GM18873 (cell line): ENCODE data around the gene CDH23.

Source experiments
- ATAC-seq: cut with Tn5 transposase; IDR thresholded peaks from one replicate; pipeline ENCODE4 v1.9.1; 2021; ENCODE audit warnings: mild to moderate bottlenecking, moderate library complexity, moderate number of reproducible peaks; ENCODE audit not compliant: unreplicated experiment, low FRiP score

The CDH23 gene

GRCh38 chr10:71390921-71391690 is 5.6 kb upstream of the CDH23 start:
- ATAC-seq: no peak

DNA sequence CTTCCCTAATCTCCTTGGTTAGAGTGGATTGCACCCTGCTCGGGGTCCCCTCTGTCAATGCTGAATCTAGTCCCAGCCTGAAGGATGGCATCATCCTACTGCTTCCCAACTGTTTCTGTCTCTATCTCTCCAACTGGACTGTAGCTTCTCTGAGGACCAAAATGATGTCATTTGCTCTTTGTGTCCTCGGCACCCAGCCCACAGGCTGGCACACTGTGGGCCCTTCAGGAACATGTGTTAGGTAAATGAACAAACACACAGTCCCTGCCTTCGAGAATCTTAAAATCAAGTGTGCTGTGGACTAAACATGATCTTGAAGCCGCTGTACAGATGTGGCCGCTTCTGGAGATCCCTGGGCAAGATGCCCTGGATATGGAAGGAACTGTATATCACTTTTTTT is 5.0 kb upstream of the CDH23 start:
- no peak for ATAC-seq

DNA sequence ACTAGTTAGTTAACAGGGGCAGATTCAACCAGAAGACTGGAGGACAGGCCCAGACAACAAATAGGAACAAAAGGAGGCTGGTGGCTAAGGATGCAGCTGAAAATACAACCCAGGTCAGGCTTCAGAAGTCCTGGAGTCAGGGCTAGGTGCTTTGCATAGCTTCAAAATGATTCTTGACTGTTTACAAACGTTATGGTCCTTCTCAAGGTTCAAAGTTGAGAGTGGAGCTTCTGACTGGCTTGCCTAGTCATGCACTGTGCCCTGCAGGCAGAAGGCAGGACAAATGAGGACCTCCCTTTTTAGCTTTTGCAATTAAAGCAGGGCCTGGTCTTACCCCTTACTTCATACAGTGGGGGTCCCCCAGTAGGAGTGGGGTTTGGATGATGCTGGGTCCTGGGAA is 4.4 kb upstream of the CDH23 start:
- no peak for ATAC-seq

- no peak for ATAC-seq
These were observed 3.6 kb upstream of the CDH23 start for GRCh38 chr10:71392791-71393781.

- no peak for ATAC-seq
These were observed 2.8 kb upstream of the CDH23 start for GRCh38 chr10:71393841-71394475.

- ATAC-seq: no peak
These were observed 1.7 kb upstream of the CDH23 start for GRCh38 chr10:71394926-71395562.

- ATAC-seq: no peak
These were observed 1.1 kb upstream of the CDH23 start for GRCh38 chr10:71395621-71396020.

DNA sequence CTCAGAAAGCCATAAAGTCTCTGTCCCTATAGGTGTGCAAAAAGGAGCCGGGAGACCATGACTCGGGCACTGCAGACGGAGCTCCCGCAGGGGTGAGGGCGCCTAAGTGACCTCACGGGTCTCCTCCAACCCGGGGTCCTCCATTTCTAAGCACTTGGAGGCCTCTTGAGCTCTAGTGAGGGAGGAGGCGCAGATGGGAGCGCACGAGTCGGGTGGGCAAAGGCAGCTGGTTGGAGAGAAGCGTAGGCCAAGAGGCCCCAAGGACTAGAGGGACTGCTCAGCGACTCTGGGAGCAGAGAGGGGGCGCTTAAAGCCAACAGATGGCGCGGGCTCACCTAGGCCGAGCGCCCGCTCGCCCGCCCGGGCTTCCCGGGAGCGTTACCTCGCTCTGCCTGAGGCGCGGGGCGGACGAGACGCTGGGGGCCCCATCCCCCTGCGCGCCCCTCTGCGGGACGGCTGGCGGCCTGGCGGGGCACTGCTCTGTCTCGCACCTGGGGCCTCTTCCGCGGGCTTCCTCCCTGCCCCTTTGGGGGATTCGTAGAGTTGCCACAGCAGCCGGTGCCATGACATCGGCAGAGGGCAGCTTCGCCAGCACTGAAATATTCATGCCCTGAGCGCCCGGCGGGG is 523 bp upstream of the CDH23 start:
- no peak for ATAC-seq

DNA sequence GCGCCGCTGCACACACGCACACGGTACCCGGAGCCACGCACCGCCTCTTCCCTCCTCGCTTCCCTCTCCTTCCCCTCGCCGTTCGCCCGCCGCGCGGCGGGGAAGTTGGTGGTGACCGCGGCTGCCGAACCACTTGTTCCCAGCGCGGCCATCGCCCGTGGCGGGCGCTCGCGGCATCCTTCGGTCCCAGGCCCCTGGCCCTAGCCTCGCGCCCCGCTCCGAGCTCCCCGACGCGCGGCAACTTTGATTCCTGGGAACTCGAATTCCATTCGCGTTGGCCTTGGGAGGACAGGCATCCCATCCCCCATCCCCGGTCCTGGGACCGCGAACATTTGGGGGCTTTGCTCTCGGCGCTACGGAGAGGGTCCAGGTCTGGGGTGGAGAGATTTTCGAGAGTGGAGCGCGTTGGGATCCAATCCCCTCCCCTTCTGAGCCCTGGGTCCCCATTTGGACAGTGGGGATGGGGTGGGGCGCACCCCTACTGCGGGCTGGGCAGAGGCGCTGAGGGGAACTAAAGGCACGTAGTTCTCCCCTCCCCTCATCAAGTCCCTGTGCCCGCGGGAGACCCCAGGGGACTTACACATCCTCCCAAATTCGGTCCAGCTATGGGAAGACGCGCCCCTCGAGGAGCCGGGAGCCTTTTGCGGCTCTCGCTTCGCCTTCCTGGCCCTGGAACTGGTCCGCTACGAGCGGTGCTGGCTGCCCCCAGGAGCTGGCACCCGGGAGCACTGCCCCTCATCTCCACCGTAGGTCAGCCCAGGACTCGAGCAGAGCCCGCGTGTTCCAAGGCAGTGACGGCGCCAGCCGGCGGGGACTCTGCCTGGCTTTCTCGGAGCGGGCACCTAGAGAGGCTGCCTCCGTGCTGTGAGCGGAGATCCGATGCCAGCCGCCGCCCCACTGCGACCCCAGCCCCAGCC is 834 bp downstream of the CDH23 start:
- no peak for ATAC-seq

- ATAC-seq: no peak
These were observed 2.3 kb downstream of the CDH23 start for GRCh38 chr10:71398976-71399375.

DNA sequence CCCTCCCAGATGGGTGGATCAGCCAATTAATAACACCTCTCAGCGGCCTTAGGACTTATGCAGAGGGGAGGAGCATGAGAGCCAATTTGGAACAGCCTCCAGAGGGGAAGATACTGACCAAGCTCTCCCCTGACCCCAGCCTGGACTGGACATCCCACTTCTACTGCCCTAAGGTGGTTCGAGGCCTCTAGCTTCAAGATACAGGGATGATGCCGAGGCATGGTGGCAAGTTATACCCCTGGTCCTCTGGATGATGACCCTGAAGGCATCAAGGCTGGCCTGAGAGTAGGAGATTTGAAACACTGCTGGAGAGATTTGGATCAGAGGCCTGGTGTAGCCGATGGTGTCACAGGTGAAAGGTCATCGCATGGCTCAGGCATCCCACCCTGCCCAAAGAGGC is 3.2 kb downstream of the CDH23 start:
- ATAC-seq: no peak

- ATAC-seq: no peak
These were observed 4.3 kb downstream of the CDH23 start for GRCh38 chr10:71401056-71401455.

DNA sequence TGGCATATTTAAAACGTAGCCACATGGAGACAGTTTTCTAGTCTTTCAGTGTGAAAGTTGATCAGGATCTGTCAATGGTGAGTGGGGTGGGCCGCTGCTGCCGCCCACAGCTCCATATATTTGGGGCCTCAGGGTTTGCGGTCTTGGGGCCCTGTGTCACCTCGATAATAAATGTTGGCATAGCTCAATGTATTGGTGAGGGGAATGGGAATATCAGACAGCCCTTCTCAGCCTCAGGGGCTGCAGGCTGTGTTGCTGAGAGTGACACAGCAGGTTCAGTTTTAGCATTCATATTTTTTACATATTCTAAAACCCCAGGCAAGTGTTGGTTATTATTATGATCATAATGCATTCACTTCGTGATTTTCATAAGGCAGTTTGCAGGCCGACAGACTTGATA is 5.3 kb downstream of the CDH23 start:
- no peak for ATAC-seq

GRCh38 chr10:71404503-71405295 is 8.0 kb downstream of the CDH23 start:
- ATAC-seq: no peak

- ATAC-seq: no peak
These were observed 10.2 kb downstream of the CDH23 start for GRCh38 chr10:71406878-71407277.

DNA sequence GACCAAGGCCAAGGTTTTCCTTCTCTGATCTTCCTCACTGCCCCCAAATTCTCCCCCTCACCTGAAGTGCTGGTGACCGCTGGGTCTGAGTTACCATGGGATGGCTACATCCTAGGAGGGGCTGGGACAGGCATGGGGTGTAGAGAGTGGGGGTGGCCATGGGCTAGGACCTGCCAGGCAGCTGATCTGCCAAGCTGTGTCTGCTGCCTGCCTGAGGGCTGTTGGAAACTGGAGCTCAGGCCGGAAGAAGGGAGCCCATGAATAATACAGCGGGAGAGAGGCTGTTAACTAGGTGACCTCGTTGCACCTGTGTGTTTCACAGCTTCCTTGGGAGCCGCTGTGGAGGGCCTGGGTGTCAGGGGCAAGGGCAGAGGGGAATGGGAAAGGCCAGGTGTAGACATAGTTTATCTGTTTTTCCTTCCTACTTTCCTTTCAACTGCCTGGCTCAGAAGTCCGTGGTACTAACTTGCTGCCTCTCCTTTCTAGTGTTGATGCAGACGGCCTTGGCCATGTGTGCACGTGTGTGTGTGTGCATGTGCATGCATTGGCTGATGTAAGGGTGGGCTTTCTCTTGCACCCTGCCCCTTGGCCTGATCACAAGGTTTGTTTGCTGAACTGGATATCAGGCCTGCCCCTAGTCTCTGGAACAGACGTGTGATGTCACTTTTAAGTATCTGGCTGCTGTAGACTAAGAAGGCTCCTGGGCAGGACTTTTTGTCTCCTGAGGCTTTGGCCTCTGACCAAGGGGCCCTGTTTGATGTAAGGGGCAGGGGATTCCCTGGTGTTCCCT is 11.9 kb downstream of the CDH23 start:
- no peak for ATAC-seq

DNA sequence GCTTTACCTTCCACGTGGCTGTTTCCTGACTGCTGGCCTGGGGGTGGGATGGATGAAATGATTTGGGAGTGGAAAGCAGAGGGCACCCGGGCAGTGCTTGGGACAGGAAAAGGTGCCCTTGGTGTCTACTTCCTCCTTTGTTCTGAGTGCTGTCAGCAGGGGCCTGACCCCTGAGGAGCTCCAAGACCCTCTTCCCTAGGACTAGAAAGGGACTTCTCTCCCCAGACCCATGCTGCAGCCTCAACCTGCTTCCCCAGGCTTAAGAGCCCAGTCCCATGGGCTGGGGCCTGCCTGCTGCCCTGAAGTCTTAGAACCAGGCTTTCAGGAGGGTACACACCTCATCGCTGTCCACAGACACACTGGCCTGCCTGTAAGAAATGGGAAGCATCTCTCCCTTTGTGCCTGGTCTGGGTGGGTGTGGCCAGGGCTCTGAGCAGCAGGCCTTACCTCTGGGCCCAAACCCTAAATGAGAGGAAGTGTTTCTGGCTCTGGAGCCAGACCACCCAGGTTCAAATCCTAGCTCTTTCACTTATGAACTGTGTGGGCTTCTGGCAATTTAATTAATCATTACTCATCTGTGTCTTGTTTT is 12.9 kb downstream of the CDH23 start:
- ATAC-seq: no peak
